HL-60 (cell line): ENCODE data around the gene ARL4A.

Experiments used
- DNase-seq, 2 experiments: peaks; one replicate each; pipeline ENCODE4 v3.0.0-alpha.2; 2010 to 2020; ENCODE audit warnings: low read depth in 1 of 2, low spot score in 1 of 2
- H3K27ac ChIP-seq: fragments of 250-450 bp; sonication (Bioruptor Pico); replicated peaks from 2 replicates; pipeline ENCODE4 v1.5.1; 2020; ENCODE audit warnings: mild to moderate bottlenecking, moderate library complexity
- H3K27me3 ChIP-seq: fragments of 250-450 bp; sonication (Bioruptor Pico); 2 replicates; pipeline ENCODE4 v1.5.1; 2021; ENCODE audit warnings: mild to moderate bottlenecking, moderate library complexity; ENCODE audit not compliant: insufficient read depth, poor library complexity, severe bottlenecking
- H3K4me3 ChIP-seq: replicated peaks from 2 replicates; pipeline ENCODE4 v1.5.1; 2011; ENCODE audit warnings: mild to moderate bottlenecking, control low read depth, low read length; ENCODE audit not compliant: insufficient read depth
- GABPA ChIP-seq: IDR thresholded peaks from 2 replicates; pipeline ENCODE4 v1.6.1; 2012; ENCODE audit warnings: low read depth
- POLR2AphosphoS5 ChIP-seq: IDR thresholded peaks from 2 replicates; pipeline ENCODE4 v1.6.1; 2012; ENCODE audit warnings: low read depth
- SPI1 ChIP-seq: IDR thresholded peaks from 2 replicates; pipeline ENCODE4 v1.6.1; 2012; ENCODE audit warnings: low read depth, mild to moderate bottlenecking, borderline replicate concordance
- TF ChIP-seq, protein P1 (sequence below): IDR thresholded peaks from one replicate; pipeline ENCODE4 v1.5.1; 2011; ENCODE audit warnings: low read length, control low read depth, inconsistent platforms; ENCODE audit not compliant: insufficient read depth
- TF ChIP-seq, protein P2 (sequence below): IDR thresholded peaks from 2 replicates; pipeline ENCODE4 v1.6.1; 2012; ENCODE audit warnings: low read depth; ENCODE audit not compliant: insufficient replicate concordance

ARL4A gene

DNA sequence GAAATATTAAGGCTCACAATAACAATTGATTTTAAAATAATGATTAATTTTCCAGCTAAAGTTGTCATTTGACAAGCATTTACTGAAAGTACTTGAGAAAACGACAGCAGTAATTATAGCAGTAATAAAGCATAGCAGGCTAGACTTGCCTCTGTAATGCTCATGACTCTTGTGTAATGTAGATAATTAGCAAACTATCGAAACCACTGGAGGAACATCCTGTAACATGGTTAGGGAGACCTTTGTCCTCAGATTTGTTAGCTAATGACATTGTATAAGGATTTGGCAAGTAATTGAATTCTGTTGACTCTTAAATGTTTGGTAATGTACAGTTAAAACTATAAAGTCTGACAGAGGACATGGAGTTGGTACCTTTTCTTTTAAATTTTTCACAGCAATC, 24.8 kb downstream of the ARL4A start:
- Histone ChIP-seq H3K27ac (no peak overlapping the region), H3K27me3 (no peaks in the 10 kb centered on the region), H3K4me3 (no peak overlapping the region)
- no peak for DNase-seq
- no peak for TF ChIP-seq GABPA

DNA sequence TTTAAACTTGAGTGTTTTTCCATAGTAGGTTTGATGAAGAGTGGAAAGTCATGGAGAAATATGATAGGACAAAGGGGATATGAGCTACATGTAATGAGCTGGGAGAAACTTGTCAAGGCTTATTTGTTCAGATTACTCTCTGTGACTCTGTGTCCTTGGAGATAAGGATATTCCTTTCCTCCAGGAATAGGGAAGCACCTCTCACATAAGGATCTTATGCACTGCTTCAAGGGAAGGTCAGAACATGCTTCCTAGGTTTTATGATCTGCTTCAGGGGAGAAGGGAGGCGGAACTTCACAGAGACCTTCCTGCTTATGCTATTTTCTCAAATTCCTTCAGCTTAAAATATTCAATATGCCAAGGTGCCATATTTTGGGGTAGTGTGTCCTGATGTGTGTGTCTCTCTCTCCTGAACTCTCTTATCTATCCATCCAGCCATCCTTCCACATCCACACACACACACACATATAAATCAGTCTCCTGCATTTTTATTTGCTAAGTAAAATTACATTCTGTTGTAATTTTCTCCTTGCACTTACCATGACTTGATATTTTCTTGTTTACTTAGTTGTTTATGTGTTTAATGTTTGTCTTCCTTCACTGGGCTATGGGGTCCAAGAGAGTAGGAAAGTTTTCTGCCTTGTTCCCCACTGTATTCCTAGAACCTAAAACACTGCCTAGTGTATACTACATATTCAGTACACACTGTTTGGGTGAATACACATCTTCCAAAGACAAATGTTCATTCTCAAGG, 26.4 kb downstream of the ARL4A start:
- H3K4me3 ChIP-seq: no peak overlapping the region
- H3K27ac ChIP-seq: no peak overlapping the region
- DNase-seq: no peak
- no peaks in the 10 kb centered on the region for H3K27me3 ChIP-seq
- TF ChIP-seq POLR2AphosphoS5: no peak
- TF ChIP-seq, protein P1, sequence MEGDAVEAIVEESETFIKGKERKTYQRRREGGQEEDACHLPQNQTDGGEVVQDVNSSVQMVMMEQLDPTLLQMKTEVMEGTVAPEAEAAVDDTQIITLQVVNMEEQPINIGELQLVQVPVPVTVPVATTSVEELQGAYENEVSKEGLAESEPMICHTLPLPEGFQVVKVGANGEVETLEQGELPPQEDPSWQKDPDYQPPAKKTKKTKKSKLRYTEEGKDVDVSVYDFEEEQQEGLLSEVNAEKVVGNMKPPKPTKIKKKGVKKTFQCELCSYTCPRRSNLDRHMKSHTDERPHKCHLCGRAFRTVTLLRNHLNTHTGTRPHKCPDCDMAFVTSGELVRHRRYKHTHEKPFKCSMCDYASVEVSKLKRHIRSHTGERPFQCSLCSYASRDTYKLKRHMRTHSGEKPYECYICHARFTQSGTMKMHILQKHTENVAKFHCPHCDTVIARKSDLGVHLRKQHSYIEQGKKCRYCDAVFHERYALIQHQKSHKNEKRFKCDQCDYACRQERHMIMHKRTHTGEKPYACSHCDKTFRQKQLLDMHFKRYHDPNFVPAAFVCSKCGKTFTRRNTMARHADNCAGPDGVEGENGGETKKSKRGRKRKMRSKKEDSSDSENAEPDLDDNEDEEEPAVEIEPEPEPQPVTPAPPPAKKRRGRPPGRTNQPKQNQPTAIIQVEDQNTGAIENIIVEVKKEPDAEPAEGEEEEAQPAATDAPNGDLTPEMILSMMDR: no peak
- TF ChIP-seq GABPA: no peak
- TF ChIP-seq SPI1: no peak
- TF ChIP-seq, protein P2, sequence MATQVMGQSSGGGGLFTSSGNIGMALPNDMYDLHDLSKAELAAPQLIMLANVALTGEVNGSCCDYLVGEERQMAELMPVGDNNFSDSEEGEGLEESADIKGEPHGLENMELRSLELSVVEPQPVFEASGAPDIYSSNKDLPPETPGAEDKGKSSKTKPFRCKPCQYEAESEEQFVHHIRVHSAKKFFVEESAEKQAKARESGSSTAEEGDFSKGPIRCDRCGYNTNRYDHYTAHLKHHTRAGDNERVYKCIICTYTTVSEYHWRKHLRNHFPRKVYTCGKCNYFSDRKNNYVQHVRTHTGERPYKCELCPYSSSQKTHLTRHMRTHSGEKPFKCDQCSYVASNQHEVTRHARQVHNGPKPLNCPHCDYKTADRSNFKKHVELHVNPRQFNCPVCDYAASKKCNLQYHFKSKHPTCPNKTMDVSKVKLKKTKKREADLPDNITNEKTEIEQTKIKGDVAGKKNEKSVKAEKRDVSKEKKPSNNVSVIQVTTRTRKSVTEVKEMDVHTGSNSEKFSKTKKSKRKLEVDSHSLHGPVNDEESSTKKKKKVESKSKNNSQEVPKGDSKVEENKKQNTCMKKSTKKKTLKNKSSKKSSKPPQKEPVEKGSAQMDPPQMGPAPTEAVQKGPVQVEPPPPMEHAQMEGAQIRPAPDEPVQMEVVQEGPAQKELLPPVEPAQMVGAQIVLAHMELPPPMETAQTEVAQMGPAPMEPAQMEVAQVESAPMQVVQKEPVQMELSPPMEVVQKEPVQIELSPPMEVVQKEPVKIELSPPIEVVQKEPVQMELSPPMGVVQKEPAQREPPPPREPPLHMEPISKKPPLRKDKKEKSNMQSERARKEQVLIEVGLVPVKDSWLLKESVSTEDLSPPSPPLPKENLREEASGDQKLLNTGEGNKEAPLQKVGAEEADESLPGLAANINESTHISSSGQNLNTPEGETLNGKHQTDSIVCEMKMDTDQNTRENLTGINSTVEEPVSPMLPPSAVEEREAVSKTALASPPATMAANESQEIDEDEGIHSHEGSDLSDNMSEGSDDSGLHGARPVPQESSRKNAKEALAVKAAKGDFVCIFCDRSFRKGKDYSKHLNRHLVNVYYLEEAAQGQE: no peak

DNA sequence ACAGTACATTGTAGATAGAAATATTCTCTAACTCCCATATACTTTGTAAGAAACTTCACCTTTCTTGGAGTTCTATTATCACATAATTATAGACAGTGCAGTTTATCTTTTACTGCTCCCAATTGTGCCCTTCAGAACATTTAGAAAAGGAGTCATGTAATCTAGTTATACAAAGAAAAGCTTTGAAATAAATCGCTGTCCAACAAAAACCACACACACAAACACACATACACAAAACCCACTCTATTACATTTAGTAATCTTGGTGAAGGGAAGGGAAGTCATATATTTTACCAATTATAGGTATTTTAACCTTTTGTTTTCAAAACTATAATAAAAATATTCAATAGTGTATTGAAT, 26.9 kb downstream of the ARL4A start:
- Histone ChIP-seq H3K4me3 (no peak overlapping the region), H3K27me3 (no peaks in the 10 kb centered on the region), H3K27ac (no peak overlapping the region)
- no peak for DNase-seq
- TF ChIP-seq GABPA: no peak
- TF ChIP-seq SPI1: no peak
- TF ChIP-seq POLR2AphosphoS5: no peak
- TF ChIP-seq, protein P2: no peak
- TF ChIP-seq, protein P1: no peak

DNA sequence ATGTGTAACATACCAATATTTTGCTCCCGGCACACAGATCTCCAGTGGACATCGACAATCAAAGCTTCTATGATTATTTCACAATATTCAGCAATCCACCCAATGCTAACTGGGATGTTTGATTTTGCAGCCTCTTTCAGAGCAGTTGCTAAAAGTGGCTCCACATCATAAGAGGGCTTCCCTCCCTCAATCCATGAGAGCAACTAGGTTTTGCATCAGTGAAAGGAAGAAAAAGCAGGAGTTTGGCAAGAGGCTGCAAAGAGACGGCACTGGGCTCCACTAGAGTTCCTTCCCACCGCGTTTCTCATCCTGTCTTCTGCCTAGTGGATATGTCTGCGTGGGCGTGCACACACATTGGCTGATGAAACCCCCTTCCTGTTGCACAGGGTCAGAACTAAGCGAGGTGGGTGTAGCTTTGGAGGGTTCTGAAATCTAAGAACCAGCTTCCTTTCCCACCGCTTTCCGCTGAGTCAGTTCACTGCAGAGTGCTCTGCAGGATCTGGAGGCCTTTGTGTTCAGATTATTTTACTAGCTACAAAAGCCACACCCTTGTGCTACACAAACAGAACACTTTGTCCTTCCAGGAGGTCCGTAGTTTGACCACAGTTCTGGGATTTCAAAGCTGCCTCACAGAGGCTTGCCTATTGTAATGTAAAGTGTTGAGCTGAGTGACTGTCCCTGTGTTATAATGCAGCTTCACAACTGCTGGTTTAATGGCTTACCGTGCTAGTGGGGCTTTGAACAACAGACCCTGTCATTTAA, 28.1 kb downstream of the ARL4A start:
- Histone ChIP-seq H3K27ac (no peak overlapping the region), H3K4me3 (no peak overlapping the region), H3K27me3 (no peaks in the 10 kb centered on the region)
- DNase-seq: peak; percentile 3 to 28
- TF ChIP-seq, protein P2: no peak
- TF ChIP-seq SPI1 (no peak), POLR2AphosphoS5 (no peak), GABPA (no peak)
- TF ChIP-seq, protein P1: no peak
